SU-DHL-6 (cell line): ENCODE data around the gene ERN2.

Experiments used
- CTCF ChIP-seq: fragments of 200-600 bp; sonication (generic); IDR thresholded peaks from one replicate; pipeline ENCODE4 v1.5.1; 2017; ENCODE audit warnings: antibody characterized with exemption, mild to moderate bottlenecking, low read length, moderate library complexity; ENCODE audit not compliant: insufficient read depth, poor library complexity, severe bottlenecking
- EZH2phosphoT487 ChIP-seq: fragments of 200-600 bp; sonication (generic), shearing (Covaris generic); conservative IDR thresholded peaks from 2 replicates; pipeline ENCODE4 v1.6.1; 2018; ENCODE audit warnings: mild to moderate bottlenecking, antibody characterized with exemption, low read length, moderate library complexity, mixed read lengths

DNA sequence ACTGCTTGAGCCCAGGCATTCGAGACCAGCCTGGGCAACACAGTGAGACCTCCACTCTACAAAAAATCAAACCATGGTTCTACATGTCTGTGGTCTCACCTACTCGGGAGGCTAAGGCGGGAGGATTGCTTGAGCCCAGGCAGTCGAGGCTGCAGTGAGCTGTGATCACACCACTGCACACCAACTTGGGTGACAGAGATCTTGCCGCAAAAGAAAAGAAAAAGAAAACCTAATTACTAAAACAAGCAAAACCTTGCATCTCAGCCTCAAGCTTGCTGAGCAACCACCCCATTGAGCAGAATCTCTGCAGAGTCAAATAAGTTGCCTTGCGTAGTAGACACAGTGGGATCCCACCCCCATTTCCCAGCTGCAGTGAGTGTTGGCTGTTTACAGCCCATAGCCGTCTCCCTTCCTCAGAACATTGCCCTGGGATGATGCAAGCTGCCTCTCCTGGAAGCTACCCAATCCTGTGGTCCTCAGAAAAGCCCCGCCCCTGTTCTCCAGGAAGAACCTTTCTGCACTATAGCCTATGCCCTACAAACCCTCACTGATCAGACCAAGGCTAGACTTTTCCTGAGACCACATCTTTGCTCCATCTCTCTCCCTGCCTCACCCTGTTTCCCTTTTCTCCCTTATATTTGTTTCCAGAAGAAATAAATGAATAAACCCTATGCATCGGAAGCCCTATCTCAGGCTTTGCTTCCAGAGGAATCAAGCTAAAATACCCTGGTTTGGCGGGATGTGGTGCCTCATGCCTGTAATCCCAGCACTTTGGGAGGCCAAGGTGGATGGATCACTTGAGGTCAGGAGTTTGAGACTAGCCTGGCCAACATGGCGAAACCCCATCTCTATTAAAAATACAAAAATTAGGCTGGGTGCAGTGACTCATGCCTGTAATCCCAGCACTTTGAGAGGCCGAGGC is 16.7 kb upstream of the ERN2 start:
- TF ChIP-seq EZH2phosphoT487 (no peak), CTCF (no peak)
